DMS153 (cell line): ENCODE measurements around the gene SYCP2L.
"Not testable (repeated sequence)": the region's sequence is repeated elsewhere in the genome, so short reads cannot be mapped to it uniquely, and the experiment has no call there.

Source experiments
- DNase-seq: peaks from one replicate; lab custom pipeline; 2025; lab: John Stamatoyannopoulos, UW

Gene SYCP2L

DNA sequence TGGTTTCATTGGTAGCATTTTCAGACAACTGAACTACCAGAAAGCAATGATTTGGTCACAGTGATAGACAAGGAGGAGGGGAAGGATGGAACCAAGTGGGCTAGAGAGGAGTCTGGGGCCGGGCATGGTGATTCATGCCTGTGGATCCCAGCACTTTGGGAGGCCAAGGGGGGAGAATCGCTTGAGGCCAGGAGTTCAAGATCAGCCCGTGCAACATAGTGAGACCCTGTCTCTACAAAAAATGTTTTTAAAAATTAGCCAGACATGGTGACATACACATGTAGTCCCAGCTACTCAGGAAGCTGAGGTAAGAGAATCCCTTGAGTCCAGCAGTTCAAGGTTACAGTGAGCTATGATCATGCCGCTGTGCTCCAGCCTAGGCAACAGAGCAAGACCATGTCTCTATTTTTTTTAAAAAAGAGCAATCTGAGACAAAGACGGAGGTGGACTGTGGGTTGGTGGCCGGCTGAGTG is 70.6 kb downstream of the SYCP2L start:
- DNase-seq: no peak

DNA sequence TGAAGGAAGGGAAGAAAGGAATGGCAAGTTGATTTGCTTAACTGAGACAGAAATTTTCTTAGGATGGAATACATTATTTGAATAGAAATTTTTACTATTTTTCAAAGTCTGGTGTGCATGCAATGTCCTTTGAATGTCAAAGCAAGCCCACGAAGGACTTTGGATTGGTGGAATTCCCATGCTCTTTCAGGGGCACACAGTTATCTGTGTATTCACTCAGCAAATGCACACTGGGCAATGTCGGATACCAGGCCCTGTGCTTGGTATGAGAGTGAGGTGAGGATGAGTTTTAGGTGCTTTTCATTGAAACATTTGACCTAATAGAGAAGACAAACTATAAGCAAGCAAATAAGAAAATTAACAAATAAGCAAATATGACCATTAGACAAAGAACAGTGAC is 73.3 kb downstream of the SYCP2L start:
- no peak for DNase-seq

DNA sequence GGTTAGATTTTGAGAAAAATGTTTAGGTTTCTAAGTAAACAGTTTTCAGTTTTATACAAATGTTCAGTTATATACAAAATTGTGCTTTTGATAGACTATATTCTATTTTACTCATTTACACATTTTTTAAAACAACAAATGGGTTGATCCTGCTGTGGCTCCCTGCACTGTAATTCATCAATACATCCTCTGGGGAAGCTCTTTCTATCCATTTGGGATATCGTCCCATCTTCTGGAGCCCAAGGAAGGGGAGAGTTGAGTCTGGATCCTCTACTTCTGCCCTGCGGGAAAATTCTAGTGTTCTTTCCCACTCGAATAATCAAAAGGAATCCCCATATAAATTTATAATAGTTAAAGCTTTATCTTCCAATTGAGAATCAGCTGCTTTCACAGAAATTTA is 75.0 kb downstream of the SYCP2L start:
- no peak for DNase-seq

DNA sequence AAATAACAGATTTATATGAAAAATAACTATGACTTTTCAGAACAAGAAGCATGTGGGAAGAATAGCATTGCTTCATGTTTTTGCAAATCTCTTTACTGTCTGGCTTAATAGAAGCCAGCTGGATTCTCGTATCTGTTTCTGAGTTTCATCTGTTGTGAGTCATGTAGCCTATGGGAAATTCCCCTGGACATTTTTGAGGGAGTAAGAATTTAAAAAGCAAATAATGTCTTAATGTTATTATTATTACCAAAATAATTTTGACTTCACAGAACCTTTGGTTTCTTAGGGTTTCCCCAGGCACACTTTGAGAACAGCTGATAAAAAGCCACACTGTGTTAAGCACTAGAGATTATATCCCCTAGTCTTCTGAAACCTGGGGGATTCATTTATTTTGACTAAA is 75.8 kb downstream of the SYCP2L start:
- no peak for DNase-seq

DNA sequence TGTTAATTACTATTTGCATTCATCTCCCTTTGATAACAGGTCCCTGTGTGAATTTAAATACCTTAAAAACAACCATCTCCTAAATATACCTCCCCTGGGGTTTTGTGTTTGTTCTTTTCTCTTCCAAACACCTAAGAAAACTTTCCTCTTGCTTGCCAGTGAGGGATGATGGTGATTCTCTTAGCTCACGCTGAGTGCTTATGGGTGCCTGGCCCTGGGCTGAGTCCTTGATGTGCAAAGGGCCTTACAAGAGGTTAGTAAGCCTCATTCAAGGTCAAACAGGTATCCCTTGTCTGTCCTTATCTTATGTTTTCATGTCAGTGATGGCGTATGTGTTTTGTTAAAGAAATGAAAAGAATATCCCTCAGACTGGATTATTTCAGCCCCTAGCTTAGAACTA is 76.3 kb downstream of the SYCP2L start:
- no peak for DNase-seq

DNA sequence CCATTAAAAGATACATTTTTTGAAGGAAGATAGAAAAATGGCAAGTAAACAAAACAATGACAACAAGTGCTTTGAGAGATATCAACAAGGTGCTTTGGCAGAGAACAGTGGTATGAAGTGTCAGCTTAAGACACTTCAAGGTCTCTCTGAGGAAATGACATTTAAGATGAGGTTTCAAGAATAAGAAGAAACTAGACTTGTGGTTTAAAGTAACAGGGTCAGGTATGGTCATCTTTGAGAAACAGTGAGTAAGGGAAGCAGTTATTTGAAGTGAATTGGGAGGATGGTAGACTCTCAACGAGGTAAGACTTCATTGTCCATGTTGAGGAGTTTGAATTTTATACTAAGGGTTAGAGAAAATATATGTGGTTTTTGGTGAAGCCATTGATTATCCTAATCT is 77.8 kb downstream of the SYCP2L start:
- DNase-seq: no peak

DNA sequence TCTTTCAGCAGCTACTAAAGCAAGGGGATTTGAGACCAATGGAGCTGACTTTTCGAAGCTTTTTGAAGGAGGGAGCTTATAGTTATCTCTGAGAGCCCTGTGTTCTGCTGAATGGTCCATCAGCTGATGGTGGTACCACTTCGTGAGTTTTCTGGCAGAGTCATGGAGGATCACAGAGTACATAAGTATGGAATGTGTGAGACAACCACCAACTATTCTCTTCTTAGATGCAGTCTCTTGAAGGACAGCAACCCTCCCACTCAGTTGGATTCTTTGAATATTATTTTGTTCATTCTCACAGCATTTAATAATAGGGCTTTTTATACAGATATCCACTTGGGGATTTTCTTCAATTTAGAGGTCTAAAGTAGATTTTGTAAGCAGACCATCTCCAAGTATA is 81.9 kb downstream of the SYCP2L start:
- no peak for DNase-seq

DNA sequence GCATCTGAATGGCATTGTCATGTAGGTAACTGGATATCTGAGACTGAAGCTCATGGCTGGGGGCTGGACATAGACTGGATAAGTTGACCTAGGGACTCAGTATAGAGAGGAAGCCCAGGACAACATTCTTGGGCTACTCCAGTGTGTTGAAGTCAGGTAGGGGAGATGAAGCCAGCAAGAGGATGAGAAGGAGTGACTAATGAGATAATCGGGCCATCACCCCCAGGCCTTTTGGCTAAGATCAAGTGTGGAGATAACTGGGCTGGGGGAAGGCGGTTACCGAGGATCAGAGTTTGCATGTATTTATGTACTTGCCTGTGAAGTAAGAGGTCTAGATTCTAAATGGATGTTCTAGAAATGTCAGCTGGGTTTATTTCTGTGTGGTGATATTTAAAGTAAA is 83.9 kb downstream of the SYCP2L start:
- no peak for DNase-seq

DNA sequence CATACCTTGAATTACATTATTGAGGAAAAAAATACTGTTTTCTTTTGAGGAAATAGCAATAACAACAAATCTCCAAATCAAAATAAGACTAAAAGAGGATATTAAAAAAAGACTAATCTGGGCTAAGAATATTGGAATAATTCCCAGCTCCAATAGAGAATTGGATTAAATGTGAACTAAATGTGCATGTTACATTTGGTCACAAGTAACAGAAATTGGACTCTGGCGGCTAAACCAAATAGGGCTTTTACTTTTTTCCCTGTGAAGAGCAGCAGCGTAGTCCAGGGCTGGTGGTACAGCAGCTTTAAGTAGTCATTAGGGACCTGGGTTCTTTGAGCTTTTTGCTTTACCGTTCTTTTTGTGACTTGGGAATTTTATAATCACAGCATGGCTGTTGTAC is 85.3 kb downstream of the SYCP2L start:
- no peak for DNase-seq

DNA sequence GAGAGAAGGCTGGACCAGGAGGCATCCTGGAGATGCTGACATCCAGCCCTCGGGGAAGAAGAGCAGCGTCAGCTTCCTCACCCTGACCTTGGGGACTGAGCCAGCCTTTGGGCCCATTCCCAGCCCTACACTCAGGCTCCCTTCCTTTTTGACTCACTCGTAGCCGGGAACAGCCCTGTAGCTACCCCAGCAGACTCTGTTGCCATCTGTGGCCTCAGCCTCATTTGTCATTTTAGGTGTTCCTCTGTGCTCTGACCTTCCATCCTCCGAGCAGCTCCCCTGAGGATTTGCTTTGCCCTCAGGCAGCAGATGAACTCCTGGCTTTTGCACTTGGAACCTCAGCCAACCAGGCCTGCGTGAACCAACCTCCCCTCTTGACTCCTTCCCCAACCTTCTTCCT is 89.7 kb downstream of the SYCP2L start:
- no peak for DNase-seq

DNA sequence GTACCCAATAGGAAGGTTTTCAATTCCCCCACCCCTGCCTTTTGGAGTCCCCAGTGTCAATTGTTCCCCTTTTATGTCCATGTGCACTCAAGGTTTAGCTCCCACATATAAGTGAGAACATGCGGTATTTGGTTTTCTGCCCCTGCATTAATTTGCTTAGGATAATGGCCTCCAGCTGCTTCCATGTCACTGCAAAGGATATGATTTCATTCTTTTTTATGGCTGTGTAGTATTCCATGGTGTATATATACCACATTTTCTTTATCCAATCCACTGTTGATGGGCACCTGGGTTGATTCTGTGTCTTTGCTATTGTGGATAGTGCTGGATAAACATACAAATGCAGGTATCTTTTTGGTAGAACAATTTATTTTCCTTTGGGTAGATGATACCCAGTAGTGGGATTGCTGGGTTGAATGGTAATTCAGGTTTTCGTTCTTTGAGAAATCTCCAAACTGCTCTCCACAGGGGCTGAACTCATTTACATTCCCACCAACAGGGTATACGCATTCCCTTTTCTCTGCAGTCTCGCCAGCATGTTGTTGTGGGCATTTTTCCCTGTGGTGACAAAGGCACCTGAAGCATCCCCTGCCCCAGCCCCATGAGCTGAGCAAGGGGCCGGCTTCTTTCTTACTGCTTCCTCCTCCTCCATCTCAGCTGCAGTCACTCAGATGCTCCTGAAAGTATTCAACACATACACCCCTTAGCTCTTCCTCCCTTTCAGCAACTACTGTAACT is 90.5 kb downstream of the SYCP2L start:
- DNase-seq: no peak

DNA sequence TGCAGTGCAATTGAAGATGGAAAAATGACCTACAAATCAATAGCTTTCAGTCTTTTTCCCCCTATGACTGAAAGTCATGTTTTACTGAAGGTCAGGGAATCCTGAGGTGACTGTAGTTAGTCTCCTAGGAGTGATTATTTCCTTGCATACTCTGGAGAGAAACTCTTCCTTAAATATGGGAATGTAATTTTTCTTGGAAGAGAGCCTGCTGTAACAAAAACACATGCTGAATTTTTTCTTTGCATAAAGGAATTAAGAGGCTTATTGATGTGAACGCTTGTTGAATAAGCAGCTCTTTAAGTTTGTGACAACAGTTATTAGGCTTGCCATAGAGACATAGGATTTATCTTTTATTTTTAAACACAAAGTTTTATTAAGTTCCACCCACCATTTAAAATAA is 92.8 kb downstream of the SYCP2L start:
- no peak for DNase-seq

DNA sequence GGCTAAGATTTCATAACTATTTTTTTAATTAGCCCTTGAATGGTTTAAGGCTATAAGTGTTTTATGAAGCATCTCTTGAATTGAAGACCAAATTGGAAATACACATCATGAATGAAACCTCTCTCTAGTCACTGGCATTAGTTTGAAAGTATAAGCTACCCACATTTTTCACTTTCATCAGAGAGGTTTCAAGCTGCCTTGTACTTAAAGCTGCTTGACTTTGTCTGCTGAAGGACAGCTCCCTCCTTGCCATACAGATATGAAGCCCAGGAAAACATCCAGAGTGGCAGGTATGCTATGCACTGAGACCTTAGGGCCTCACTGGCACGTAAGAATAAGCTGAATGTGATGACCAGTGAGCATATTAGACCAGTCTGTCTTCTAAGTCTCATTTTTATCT is 94.6 kb downstream of the SYCP2L start:
- DNase-seq: no peak

DNA sequence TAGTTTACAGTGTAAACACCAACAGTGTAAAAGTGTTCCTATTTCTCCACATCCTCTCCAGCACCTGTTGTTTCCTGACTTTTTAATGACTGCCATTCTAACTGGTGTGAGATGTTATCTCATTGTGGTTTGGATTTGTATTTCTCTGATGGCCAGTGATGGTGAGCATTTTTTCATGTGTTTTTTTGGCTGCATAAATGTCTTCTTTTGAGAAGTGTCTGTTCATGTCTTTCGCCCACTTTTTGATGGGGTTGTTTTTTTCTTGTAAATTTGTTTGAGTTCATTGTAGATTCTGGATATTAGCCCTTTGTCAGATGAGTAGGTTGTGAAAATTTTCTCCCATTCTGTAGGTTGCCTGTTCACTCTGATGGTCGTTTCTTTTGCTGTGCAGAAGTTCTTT is 98.1 kb downstream of the SYCP2L start:
- DNase-seq: not testable (repeated sequence)

DNA sequence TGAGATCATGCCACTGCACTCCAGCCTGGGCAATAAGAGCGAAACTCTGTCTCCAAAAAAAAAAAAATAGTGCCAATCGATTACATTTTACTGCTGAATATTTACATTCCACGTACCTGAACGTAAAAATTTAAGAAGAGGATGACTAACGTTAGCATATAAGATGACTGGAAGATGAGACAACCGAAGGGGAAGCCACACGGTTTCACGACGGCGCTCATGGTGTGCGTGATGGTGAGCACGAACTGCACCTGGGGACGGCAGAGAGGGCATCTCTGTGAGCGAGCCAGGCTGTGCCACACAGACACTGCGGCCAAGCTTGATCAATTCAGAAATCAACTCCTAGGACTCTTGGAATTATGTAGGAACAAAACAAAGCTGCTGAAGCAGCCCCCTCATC is 102.7 kb downstream of the SYCP2L start:
- no peak for DNase-seq

DNA sequence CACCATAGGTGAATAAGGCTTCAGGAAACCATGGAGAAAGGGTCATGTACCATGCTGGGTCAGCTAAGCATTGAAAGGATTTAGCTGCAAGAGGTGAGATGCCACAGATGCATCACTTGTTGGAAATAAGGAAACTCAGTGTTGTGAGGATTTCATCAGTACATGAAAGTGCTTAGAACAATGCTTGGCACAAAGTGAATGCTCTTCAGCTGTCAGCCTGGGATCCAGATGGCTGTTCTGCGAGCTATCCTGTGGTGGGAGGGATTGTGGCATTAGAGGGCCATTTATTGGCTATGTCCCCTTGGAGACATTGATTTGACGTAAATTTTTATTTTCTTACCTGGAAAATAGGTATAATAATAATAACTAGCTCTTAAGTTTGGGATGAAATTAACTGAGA is 104.3 kb downstream of the SYCP2L start:
- no peak for DNase-seq

DNA sequence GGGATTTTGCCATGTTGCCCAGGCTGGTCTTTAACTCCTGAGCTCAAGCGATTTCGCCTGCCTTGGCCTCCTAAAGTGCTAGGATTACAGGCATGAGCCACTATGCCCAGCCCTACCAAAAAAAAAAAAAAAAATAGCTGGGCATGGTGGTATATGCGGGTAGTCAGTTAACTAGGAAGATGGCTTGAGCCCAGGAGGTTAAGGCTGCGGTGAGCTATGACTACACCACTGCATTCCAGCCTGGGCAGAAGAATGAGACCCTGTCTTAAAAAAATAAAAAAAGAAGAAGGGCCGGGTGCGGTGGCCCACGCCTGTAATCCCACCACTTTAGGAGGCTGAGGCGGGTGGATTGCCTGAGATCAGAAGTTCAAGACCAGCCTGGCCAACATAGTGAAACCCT is 107.0 kb downstream of the SYCP2L start:
- DNase-seq: no peak

DNA sequence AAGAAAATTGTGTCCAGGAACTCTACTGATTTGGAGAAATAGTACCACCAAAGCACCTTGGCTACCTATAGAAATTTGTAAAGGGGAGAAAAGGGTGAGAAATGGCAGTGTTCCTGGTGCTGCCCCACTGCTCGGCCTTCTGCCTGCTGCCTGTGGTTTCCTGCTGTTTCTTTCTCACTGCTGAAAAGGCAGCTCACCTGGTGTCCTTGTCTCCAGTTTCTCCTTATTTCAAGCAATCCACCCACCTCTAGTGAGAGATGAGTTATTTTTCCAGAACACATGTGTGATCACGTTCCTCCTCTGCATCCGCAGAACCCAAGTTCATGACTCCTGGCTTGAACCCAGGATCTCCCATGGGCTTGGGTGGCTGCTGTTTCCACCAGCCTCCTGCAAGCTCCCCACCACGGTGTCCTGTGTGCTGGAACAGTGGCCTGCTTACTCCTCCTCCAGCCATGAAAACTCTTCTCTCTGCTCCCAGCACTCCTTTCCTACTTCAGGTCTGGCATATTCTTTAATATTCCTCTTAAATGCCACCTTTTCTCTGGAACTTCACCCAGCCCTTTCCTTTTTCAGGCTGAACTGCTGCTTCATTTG is 108.4 kb downstream of the SYCP2L start:
- DNase-seq: no peak

DNA sequence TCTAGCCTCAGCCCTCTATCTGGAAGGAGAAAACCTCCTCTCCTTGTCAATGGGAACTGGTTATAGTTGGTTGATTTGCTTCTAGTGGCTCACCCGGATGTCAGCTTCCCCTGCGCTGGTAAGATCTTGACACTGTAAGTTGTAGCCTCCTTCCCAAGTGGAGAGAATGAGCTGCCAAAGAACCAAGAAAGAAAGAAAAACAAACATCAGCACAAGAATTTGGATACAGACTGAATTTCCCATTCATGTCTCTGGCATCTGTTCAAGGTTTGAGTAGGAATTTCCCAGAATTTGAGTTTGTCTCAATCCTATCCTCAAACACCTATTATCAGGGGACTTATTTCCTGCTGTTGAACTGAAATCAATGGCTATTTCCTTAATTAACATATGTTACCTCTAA is 113.1 kb downstream of the SYCP2L start:
- no peak for DNase-seq

DNA sequence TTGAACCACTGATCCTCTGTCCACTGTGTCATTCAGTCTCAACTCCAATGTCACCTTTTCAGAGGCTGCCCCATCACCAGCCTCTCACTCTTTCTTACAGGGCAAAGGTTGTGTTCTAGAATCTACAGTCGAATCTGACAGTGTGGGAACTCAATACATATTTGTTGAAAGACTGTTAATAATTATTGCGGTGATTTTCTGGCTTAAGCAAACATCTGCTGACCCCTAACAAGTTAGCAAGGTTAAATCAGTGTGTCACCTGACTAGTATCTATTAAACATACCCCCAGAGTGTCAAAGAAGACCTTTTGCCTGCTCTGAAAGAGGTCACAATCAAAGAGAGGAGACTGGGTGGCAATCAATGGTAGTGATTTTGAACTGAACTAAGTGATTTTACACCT is 115.3 kb downstream of the SYCP2L start:
- no peak for DNase-seq

DNA sequence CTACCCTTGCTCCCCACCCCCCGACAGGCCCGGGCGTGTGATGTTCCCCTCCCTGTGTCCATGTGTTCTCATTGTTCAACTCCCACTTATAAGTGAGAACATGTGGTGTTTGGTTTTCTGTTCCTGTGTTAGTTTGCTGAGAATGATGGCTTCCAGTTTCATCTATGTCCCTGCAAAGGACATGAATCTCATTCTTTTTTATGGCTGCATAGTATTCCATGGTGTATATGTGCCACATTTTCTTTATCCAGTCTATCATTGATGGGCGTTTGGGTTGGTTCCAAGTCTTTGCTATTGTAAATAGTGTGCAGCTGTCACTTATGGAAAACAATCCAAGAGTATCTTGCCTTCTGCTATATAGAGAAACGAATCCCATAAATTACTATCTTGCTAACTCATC is 116.4 kb downstream of the SYCP2L start:
- DNase-seq: not testable (repeated sequence)

DNA sequence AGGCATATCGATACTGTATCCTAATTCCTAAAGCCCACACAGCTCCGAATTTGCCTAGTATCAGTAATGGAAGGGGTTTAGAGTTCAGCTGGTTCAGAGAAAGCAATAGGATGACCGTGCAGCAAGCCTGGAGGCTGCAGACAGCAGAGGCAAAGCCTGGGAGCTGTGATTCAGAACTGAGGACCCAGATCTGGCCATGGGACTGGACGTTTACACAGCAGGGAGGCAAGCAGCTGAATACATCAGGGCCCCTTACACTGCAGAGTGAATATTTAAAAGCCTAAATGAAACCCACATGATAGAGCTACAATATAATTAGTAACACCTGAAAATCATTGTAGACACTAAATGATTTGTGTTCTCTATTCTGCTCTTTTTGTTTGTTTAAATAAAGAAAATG is 119.2 kb downstream of the SYCP2L start:
- no peak for DNase-seq

DNA sequence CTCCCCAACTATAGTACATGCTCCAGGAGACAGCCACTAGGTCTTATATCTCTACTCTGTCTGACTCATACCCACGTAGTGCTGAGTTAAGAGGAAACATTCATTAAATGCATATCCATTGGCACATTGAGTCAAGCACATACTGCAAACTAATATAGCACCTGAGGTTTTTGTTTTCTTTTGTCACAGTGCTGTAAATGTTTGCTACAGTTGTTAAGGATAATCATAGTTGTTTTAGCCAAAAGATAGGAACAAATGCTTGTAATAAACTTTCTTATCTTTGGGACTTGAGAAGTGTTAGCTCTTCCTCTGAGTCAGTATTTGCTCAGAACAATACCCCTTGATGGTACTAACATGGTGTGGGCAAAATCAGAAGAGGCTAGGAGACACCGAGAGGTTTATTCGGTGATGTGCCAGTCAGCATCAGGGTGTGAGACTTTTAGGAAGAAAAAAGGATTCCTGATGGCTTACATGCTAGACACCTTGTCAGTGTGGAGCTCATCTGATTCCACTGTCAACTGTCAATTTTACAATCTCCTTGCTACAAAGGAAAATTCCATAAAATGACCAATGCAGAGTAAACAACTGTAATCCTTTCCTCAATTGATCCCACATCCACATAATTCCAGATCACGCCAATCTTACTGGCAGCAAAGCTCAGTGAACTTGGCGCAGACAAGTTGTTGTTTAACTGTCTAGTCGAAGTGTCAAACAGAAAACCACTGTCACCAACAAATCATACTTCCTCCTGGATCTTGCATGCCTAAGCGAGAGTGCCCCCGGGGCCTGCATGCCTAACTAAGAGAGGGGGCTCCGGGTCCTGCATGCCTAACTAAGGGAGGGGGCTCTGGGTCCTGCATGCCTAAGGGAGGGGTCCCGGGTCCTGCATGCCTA is 121.1 kb downstream of the SYCP2L start:
- no peak for DNase-seq
